GM21367 (cell line): Measurements from ENCODE around the gene VPS52.
"Not testable (repeated sequence)": the region's sequence is repeated elsewhere in the genome, so short reads cannot be mapped to it uniquely, and the experiment has no call there.

Experiments used
- ATAC-seq: cut with Tn5 transposase; IDR thresholded peaks from one replicate; pipeline ENCODE4 v1.9.1; 2021; ENCODE audit not compliant: unreplicated experiment

Gene VPS52

GRCh38 chr6:33280539-33280938, 8.9 kb upstream of the VPS52 start:
- ATAC-seq, result no peak

GRCh38 chr6:33279971-33280511, 8.4 kb upstream of the VPS52 start:
- no peak for ATAC-seq

- no peak for ATAC-seq
Observed at GRCh38 chr6:33279257-33279695, 7.6 kb upstream of the VPS52 start.

- ATAC-seq, result no peak
Observed at GRCh38 chr6:33278810-33279209, 7.1 kb upstream of the VPS52 start.

- no peak for ATAC-seq
Observed at GRCh38 chr6:33278392-33278741, 6.7 kb upstream of the VPS52 start.

GRCh38 chr6:33277663-33278391, 6.2 kb upstream of the VPS52 start:
- ATAC-seq, result no peak

- ATAC-seq, result peak; percentile 51
Observed at GRCh38 chr6:33276864-33277662, 5.4 kb upstream of the VPS52 start, which contains the start of gene B3GALT4. TSS of gene B3GALT4 (plus strand) at chr6:33277123. CDS start at chr6:33277420, 297 bp downstream.

- no peak for ATAC-seq
Observed at GRCh38 chr6:33276581-33276863, 4.8 kb upstream of the VPS52 start.

GRCh38 chr6:33275795-33276580, 4.3 kb upstream of the VPS52 start:
- ATAC-seq, result not testable (repeated sequence)

- ATAC-seq, result no peak
Observed at GRCh38 chr6:33273924-33274902, 2.5 kb upstream of the VPS52 start.

GRCh38 chr6:33273129-33273923, 1.6 kb upstream of the VPS52 start:
- no peak for ATAC-seq

- ATAC-seq, result peak; percentile 19
Observed at GRCh38 chr6:33272275-33273128, 826 bp upstream of the VPS52 start.

- no peak for ATAC-seq
Observed at GRCh38 chr6:33271117-33271467, 584 bp downstream of the VPS52 start.

GRCh38 chr6:33264015-33264414, 7.7 kb downstream of the VPS52 start:
- ATAC-seq, result no peak

GRCh38 chr6:33262490-33262889, 9.2 kb downstream of the VPS52 start:
- not testable (repeated sequence) for ATAC-seq

- no peak for ATAC-seq
Observed at GRCh38 chr6:33259032-33259431, 12.6 kb downstream of the VPS52 start.

GRCh38 chr6:33254591-33254990, 17.1 kb downstream of the VPS52 start:
- ATAC-seq, result no peak

GRCh38 chr6:33252759-33253158, 18.9 kb downstream of the VPS52 start:
- ATAC-seq, result no peak
